Mesothelial cell of epicardium (in vitro differentiated cells): ENCODE data around the gene SH2D1A. TPM values are rescaled to one million over a fixed set of nuclear protein-coding genes. Genes with fewer than 3 reads are reported as not detected.

Source experiments
- DNase-seq, 2 experiments: peaks; one replicate each; pipeline ENCODE4 v3.0.0; 2021; ENCODE audit warnings: low spot score in 2 of 2; ENCODE audit not compliant: unreplicated experiment in 2 of 2
- H3K27ac Mint-ChIP-seq: 2 replicates; pipeline ENCODE4 v1.8.0; 2021; ENCODE audit warnings: mixed read lengths
- H3K27me3 Mint-ChIP-seq: 2 replicates; pipeline ENCODE4 v1.8.0; 2021; ENCODE audit warnings: low read depth, mixed read lengths
- H3K36me3 Mint-ChIP-seq: 2 replicates; pipeline ENCODE4 v1.8.0; 2021; ENCODE audit warnings: mixed read lengths
- H3K4me1 Mint-ChIP-seq: 2 replicates; pipeline ENCODE4 v1.8.0; 2021; ENCODE audit warnings: mixed read lengths
- H3K4me3 Mint-ChIP-seq: 2 replicates; pipeline ENCODE4 v1.8.0; 2021; ENCODE audit warnings: mild to moderate bottlenecking, moderate library complexity, mixed read lengths
- H3K9me3 Mint-ChIP-seq: 2 replicates; pipeline ENCODE4 v1.8.0; 2021; ENCODE audit warnings: mixed read lengths
- total RNA-seq: library from RNA; stranded (reverse); gene quantifications from 3 replicates; pipeline ENCODE4 v1.2.1, GENCODE V29; 2021
- TF ChIP-seq, protein P1 (sequence below): fragments of 200-600 bp; sonication (generic); IDR thresholded peaks from one replicate; pipeline ENCODE4 v1.5.0; 2021; ENCODE audit warnings: antibody characterized with exemption; ENCODE audit not compliant: unreplicated experiment

SH2D1A gene
- total RNA-seq, 1 donor from 2014 or later, result not detected

DNA sequence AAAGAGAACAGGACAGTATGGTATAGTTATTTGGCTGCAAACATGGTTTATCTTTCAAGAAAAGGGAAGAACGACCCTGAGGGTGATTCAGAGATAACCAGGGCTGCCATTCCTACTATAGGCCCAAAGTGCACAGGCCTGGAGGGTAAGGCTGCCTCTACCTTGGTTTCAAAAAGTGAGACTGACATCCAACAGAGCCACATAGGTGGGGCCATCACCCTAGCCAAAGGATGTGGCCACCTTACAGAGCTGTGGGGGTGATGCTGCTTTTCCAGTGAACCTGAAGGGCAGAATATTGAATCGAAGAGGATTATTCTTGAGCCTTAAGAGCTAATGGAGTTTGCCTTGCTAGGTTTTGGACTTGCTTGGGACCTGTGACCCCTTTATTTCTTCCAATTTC is 15.7 kb downstream of the SH2D1A start:
- H3K4me1 Mint-ChIP-seq, result no peaks in the 10 kb centered on the region
- H3K4me3 Mint-ChIP-seq, result no peak overlapping the region
- H3K27me3 Mint-ChIP-seq, result no peaks in the 10 kb centered on the region
- peaks cover 3% of the 10 kb centered on the region for H3K9me3 Mint-ChIP-seq
- TF ChIP-seq, protein P1, sequence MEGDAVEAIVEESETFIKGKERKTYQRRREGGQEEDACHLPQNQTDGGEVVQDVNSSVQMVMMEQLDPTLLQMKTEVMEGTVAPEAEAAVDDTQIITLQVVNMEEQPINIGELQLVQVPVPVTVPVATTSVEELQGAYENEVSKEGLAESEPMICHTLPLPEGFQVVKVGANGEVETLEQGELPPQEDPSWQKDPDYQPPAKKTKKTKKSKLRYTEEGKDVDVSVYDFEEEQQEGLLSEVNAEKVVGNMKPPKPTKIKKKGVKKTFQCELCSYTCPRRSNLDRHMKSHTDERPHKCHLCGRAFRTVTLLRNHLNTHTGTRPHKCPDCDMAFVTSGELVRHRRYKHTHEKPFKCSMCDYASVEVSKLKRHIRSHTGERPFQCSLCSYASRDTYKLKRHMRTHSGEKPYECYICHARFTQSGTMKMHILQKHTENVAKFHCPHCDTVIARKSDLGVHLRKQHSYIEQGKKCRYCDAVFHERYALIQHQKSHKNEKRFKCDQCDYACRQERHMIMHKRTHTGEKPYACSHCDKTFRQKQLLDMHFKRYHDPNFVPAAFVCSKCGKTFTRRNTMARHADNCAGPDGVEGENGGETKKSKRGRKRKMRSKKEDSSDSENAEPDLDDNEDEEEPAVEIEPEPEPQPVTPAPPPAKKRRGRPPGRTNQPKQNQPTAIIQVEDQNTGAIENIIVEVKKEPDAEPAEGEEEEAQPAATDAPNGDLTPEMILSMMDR, result no peak
- no peak overlapping the region for H3K27ac Mint-ChIP-seq
- no peaks in the 10 kb centered on the region for H3K36me3 Mint-ChIP-seq
- DNase-seq, result no peak

DNA sequence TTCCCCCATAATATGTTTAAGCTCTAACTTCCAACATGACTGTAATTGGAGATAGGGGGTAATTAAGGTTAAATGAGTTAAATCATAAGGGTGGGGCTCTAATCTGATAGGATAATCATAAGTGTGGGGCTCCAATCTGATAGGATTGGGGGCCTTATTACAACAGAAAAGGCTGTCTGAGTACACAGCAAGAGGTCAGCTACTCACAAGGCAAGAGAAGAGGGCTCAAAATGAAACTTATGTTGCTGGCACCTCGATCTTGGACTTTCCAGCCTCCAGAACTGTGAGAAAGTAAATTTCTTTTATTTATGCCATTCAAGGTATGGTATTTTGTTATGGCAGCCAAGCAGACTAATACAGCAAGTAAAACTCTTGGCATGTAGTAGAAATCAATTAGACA is 16.4 kb downstream of the SH2D1A start:
- no peaks in the 10 kb centered on the region for H3K27me3 Mint-ChIP-seq
- DNase-seq, result no peak
- no peaks in the 10 kb centered on the region for H3K9me3 Mint-ChIP-seq
- H3K27ac Mint-ChIP-seq, result no peak overlapping the region
- TF ChIP-seq, protein P1, result no peak
- no peak overlapping the region for H3K4me3 Mint-ChIP-seq
- H3K36me3 Mint-ChIP-seq, result no peaks in the 10 kb centered on the region
- no peaks in the 10 kb centered on the region for H3K4me1 Mint-ChIP-seq

DNA sequence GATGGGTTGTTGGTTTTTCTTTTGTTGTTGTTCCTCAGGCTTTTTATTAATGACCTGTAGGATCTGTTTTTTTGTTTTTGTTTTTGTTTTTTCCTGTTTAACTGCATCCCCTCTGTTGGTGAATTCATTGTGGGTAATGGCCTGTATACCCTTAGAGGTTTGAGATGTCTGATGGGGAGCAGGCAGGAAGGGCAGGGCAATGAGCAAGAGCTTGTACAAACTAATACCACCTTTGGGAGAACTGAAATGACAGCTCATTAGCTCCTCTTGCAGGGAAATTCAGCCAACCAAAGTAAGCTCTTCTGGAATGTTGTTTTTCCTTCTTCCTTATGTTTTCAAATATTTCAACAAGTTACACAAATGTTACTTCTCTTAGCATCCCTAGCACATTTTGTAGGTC is 23.4 kb downstream of the SH2D1A start:
- Mint-ChIP-seq H3K36me3 (no peaks in the 10 kb centered on the region), H3K27me3 (no peaks in the 10 kb centered on the region), H3K27ac (no peak overlapping the region), H3K4me1 (no peaks in the 10 kb centered on the region), H3K9me3 (no peaks in the 10 kb centered on the region), H3K4me3 (no peak overlapping the region)
- DNase-seq, result no peak
- TF ChIP-seq, protein P1, result no peak

DNA sequence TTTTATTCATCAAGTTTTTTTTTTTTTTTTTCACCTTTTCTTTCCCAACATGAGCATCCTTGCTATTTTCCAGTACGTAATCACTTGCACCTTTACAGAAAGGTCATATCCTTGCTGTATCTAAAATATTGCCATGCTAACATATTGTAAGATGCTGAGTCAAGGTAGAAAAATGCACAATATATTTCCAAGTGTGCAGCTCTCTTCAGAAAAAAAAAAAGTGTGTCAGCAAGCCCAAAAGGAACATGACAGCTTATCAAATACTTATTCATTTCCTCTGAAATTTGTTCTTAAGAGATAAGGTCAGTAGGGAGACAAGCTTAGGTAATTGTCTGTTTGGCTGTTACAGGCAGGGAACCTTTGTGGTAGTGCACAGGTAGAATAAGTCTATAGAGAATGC is 27.0 kb downstream of the SH2D1A start:
- Mint-ChIP-seq H3K9me3 (no peaks in the 10 kb centered on the region), H3K4me1 (peaks cover 3% of the 10 kb centered on the region), H3K27ac (no peak overlapping the region), H3K4me3 (no peak overlapping the region), H3K27me3 (no peaks in the 10 kb centered on the region), H3K36me3 (no peaks in the 10 kb centered on the region)
- TF ChIP-seq, protein P1, result no peak
- DNase-seq, result no peak

DNA sequence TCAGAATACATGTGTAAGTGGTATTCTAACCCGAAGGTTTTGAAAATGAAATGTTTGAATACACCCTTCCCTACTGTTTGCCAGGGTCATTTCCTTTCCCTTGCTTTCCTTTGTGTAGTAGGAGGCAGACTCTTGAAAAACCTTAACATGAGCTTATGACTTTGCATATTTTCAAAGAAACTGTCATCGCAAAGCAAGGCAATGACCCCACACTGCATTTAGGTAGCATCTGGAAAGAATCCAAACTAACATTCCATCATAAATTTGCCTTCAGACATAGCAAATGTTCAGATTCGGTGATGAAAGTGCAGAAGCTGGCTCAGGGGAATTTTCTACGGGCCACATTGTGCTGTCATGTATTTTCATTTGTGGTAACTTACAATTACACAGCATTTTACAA is 32.3 kb downstream of the SH2D1A start:
- H3K4me1 Mint-ChIP-seq, result peaks cover 14% of the 10 kb centered on the region
- peak overlapping the region; percentile 51 for H3K27ac Mint-ChIP-seq

DNA sequence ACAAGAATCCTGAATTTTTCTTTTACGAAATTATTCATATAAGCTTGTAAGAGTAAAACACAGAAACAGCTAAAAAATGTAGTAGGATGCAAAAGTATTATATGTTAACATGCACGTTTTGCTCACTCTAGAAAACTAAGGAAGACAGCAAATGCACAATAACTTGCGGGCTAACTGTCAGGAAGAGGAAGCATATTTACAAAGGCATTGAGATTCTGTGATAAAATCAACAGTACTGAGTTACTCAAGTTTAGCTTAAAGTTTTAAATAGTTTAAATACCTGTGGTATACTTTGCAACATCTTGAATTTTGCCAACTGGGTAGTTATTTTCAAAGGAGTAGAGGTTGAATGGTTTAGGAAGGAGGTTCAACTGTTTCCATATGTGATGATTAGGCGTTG is 37.0 kb downstream of the SH2D1A start:
- Mint-ChIP-seq H3K36me3 (no peaks in the 10 kb centered on the region), H3K27ac (no peak overlapping the region), H3K9me3 (no peaks in the 10 kb centered on the region), H3K4me1 (peaks cover 10% of the 10 kb centered on the region), H3K4me3 (no peak overlapping the region), H3K27me3 (peaks cover 8% of the 10 kb centered on the region)
- TF ChIP-seq, protein P1, result no peak
- no peak for DNase-seq

More for the DNA sequence above, 32.3 kb downstream of the SH2D1A start:
- no peaks in the 10 kb centered on the region for H3K27me3 Mint-ChIP-seq
- no peaks in the 10 kb centered on the region for H3K9me3 Mint-ChIP-seq
- no peak overlapping the region for H3K4me3 Mint-ChIP-seq
- no peak for DNase-seq
- H3K36me3 Mint-ChIP-seq, result no peaks in the 10 kb centered on the region
- TF ChIP-seq, protein P1, result no peak
